Adrenal gland (tissue), 12 donors: ENCODE data around the gene PEX14. TPM values are rescaled to one million over a fixed set of nuclear protein-coding genes. Genes with fewer than 3 reads are reported as not detected.

Source experiments
- DNase-seq, 7 donors: peaks; one replicate each; pipeline ENCODE4 v3.0.0-alpha.2; 2019 to 2020
- H3K27ac ChIP-seq, 5 donors: fragments of 200-600 bp; sonication (generic) in 4 of 5; 1 replicate in 3 of 5; 2 replicates in 2 of 5; pipeline versions ENCODE4 v1.5.1 to v1.8.0; 2016 to 2020; ENCODE audit warnings: mild to moderate bottlenecking in 1 of 5
- H3K27me3 ChIP-seq: fragments of 200-600 bp; 2 replicates; pipeline ENCODE4 v1.8.0; 2021
- H3K36me3 ChIP-seq, 2 donors: fragments of 200-600 bp; replicated peaks in 1 of 2; 1 replicate in 1 of 2; 2 replicates in 1 of 2; pipeline versions ENCODE4 v1.5.1 to v1.8.0; 2018 to 2022
- H3K4me1 ChIP-seq, 2 donors: fragments of 200-600 bp; replicated peaks in 1 of 2; 1 replicate in 1 of 2; 2 replicates in 1 of 2; pipeline versions ENCODE4 v1.5.1 to v1.8.0; 2018 to 2021
- H3K4me3 ChIP-seq, 4 donors: fragments of 200-600 bp; sonication (generic) in 3 of 4; one replicate each; pipeline ENCODE4 v1.5.1; 2016 to 2018
- H3K9me3 ChIP-seq, 3 donors: fragments of 200-600 bp; sonication (generic) in 1 of 3; replicated peaks in 1 of 3; 1 replicate in 2 of 3; 2 replicates in 1 of 3; pipeline versions ENCODE4 v1.5.1 to v1.8.0; 2016 to 2021
- POLR2A ChIP-seq, 2 donors: fragments of 450-650 bp; IDR thresholded peaks; one replicate each; pipeline ENCODE4 v1.6.1; 2017; ENCODE audit warnings: antibody characterized with exemption in 2 of 2, mild to moderate bottlenecking in 2 of 2, moderate library complexity in 1 of 2
- WGBS, 4 donors: extraction: QIAGEN DNeasy Blood & Tissue Kit in 2 of 4; methylation state at CpG; one replicate each; pipeline versions ENCODE4 v1.1.5 to v1.1.7; 2013 to 2017; 5-methylcytosine and 5-hydroxymethylcytosine counted together
- intact Hi-C, 2 donors: fragments of 100-400 bp; cut with DNase I; formaldehyde crosslinking; loops; one replicate each; pipeline versions ENCODE4 v1.14.1 to v1.15.0; 2022 to 2023
- polyA plus RNA-seq, 3 donors: library from polyadenylated mRNA; stranded (reverse); fragments of 200-250 nt in 2 of 3; fragments of 350-450 nt in 1 of 3; fragmentation: Illumina TruSeq in 1 of 3; extraction: RNeasy Lipid Tissue Mini Kit (QIAGEN cat#74804) in 1 of 3; gene quantifications; one replicate each; pipeline ENCODE4 v1.2.3, GENCODE V29; 2013 to 2014
- total RNA-seq, 9 donors: library from RNA; depleted of rRNA in 4 of 9; stranded (reverse); fragments of >200 nt in 4 of 9; fragments of 120-200 nt in 1 of 9; fragmentation: NEBNext Ultra II Directional in 1 of 9; extraction: Animal tissue kit (Norgen Biotek cat#: 25700) in 1 of 9; gene quantifications; one replicate each; pipeline versions ENCODE4 v1.1.0 to v1.2.4, GENCODE V29; 2013 to 2023
- TF ChIP-seq, protein P1 (sequence below), 6 experiments: fragments of 450-650 bp in 4 of 6; fragments of 200-600 bp in 2 of 6; sonication (generic) in 1 of 6; IDR thresholded peaks; 1 replicate in 5 of 6; 2 replicates in 1 of 6; pipeline versions ENCODE4 v1.5.1 to v1.8.0; 2016 to 2021; ENCODE audit warnings: antibody characterized with exemption in 6 of 6, mild to moderate bottlenecking in 2 of 6, moderate library complexity in 1 of 6
- donor health status: healthy with polysubstance abuse.
- donor health status: Bipolar disorder and iron deficiency.
- donor health status: DM: yes; HTN: yes; CAD: no.
- donor health status: DM: no; HTN: no; CAD: no.
- donor health status: DM: no; HTN: no; CAD: no.
- donor health status: DM: yes; HTN: yes; CAD: no.

The PEX14 gene
- total and polyA plus RNA-seq, 12 donors, result 9.7 to 23.9 (median 18.1) TPM

DNA sequence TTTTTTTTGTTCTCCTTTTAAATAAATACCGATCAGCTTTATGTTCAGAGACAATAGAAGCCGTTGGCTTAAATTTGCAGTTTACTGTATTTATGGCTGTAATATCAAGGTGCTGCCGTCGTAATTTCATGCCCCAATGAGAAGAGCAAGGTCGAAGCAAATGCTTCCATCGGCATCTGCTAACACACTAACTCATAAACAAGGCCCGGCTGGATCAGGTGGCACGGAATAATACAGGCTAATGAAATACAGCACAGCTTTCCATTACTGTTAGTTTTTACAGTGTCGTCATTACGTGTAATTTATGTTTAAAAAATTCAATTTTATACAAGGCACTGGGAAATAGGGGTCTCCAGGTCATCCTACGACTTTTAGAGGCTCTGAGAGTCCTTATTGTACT is 119.0 kb downstream of the PEX14 start:
- intact Hi-C loops, result no loop called here
- no peaks in the 10 kb centered on the region for H3K36me3 ChIP-seq
- WGBS, 4 donors, result 89 to 92% (median 90%) methylated on average over 11 of the region's 11 CpGs
- no peaks in the 10 kb centered on the region for H3K9me3 ChIP-seq
- H3K4me1 ChIP-seq, result peaks cover 4 to 20% of the 10 kb centered on the region in 2 donors
- H3K4me3 ChIP-seq, result no peak overlapping the region
- TF ChIP-seq, protein P1, sequence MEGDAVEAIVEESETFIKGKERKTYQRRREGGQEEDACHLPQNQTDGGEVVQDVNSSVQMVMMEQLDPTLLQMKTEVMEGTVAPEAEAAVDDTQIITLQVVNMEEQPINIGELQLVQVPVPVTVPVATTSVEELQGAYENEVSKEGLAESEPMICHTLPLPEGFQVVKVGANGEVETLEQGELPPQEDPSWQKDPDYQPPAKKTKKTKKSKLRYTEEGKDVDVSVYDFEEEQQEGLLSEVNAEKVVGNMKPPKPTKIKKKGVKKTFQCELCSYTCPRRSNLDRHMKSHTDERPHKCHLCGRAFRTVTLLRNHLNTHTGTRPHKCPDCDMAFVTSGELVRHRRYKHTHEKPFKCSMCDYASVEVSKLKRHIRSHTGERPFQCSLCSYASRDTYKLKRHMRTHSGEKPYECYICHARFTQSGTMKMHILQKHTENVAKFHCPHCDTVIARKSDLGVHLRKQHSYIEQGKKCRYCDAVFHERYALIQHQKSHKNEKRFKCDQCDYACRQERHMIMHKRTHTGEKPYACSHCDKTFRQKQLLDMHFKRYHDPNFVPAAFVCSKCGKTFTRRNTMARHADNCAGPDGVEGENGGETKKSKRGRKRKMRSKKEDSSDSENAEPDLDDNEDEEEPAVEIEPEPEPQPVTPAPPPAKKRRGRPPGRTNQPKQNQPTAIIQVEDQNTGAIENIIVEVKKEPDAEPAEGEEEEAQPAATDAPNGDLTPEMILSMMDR (IDR thresholded peaks at IDR 0.05), result no peak
- no peak for TF ChIP-seq POLR2A (IDR thresholded peaks at IDR 0.05)
- no peak overlapping the region for H3K27ac ChIP-seq
- no peaks in the 10 kb centered on the region for H3K27me3 ChIP-seq
- DNase-seq, result no peak

DNA sequence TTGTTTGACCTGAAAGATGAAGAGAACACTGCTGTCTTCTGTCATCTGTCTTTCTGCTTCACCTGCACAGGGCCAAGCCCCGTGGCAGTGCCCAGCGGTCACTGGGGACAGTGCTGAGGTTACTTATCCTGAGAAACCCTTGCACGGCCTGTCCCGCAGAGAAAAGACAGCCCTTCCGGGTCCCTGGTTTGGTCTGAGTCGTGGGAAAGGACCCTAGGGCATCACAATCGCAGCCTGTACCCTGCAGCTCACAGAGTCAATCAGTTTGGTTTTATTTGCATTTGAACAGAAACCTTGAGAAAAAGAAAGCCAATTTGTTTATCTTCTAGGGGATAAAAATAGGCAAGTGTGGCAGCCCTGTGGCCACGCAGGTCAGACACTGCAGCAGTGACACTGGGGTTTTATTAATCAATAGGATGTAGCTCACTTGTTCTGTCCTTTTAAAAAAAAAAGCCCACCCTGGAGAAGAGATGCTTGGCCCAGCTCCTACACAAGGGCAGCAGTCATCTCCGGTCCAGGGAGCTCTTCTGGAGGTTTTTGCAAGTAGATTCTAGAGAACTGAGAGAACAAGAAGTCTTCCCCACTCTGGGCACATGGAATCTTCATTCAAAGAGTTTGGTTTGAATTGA is 120.0 kb downstream of the PEX14 start:
- intact Hi-C loops, result no loop called here
- Histone ChIP-seq H3K4me3 (no peak overlapping the region), H3K36me3 (no peaks in the 10 kb centered on the region), H3K9me3 (no peaks in the 10 kb centered on the region), H3K4me1 (peaks cover 4 to 20% of the 10 kb centered on the region in 2 donors), H3K27me3 (no peaks in the 10 kb centered on the region), H3K27ac (no peak overlapping the region)
- TF ChIP-seq POLR2A (IDR thresholded peaks at IDR 0.05), result no peak
- TF ChIP-seq, protein P1 (IDR thresholded peaks at IDR 0.05), result no peak
- WGBS, 4 donors, result 68 to 78% (median 73%) methylated on average over 9 of the region's 9 CpGs
- DNase-seq, result no peak

DNA sequence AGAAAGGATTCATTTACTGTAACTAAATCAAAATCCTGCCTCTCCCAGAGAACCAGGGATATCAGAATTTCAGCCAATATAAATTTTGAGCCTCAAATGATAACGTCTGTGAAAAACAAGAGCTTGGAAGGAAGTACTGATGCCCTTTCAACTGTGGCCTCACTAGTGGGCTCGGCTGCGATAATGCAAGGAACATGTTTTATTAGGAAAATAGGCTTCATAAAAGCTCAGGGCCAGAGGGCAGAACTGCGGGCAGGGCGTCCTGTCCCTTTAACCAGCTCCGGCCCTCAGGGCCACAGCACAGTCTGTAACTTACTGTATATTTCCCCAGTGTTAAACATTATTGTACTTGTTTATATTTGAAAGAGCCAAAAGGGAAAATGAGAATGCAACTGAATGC is 122.0 kb downstream of the PEX14 start:
- no peak overlapping the region for H3K27ac ChIP-seq
- TF ChIP-seq, protein P1 (IDR thresholded peaks at IDR 0.05), result no peak
- TF ChIP-seq POLR2A (IDR thresholded peaks at IDR 0.05), result no peak
- H3K9me3 ChIP-seq, result no peaks in the 10 kb centered on the region
- DNase-seq, result no peak
- peaks cover 4 to 20% of the 10 kb centered on the region in 2 donors for H3K4me1 ChIP-seq
- H3K27me3 ChIP-seq, result no peaks in the 10 kb centered on the region
- no peaks in the 10 kb centered on the region for H3K36me3 ChIP-seq
- intact Hi-C loops, result no loop called here
- 66 to 75% (median 69%) methylated on average over 6 of the region's 6 CpGs for WGBS, 4 donors
- no peak overlapping the region for H3K4me3 ChIP-seq

DNA sequence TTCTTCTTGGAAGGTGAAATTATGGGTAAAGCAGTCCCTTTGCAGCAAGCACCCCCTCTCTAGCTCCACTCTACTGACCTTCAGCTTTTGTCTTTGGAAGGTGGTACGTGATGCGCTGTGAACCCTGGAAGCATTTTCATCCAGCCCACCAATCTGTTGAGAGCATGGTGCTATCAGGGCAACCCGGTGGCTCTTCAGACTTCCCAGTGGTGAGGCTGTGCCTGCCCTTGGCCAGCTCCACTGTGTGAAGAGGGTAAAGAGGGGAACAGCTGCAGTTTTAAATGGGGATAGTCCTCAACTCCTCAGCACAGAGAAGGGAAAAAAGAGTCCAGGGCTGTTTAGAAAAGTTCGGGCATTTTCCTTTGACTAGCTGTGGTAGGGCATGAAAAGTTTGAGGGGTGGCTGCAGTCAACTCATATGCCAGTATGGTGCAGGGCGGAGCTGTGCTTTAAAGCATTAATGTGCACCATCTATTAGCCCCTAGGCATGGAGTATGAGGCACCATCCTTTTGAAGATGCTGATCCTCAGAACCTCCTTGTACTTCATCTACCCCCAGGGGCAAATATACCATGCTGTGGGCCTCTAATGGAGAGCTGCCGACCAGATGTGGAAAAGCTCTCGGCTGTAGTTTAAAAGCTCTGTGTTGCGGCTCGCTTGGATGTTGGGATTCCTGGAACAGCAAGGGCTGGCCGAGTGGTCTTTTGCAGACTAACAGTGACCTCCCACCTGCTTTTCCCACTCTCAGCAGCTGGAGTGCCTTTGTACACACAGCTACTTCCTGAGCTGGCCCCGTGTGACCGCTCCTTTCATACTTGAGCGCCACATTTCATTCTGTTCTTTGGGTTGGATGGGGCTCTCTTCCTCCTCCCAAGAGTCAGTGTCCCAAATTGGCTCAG is 123.0 kb downstream of the PEX14 start:
- no peak overlapping the region for H3K4me3 ChIP-seq
- DNase-seq, result no peak
- TF ChIP-seq POLR2A (IDR thresholded peaks at IDR 0.05), result no peak
- TF ChIP-seq, protein P1 (IDR thresholded peaks at IDR 0.05), result no peak
- no peak overlapping the region for H3K27ac ChIP-seq
- no peaks in the 10 kb centered on the region for H3K27me3 ChIP-seq
- H3K36me3 ChIP-seq, result no peaks in the 10 kb centered on the region
- no peaks in the 10 kb centered on the region for H3K9me3 ChIP-seq
- H3K4me1 ChIP-seq, result peaks cover 4 to 20% of the 10 kb centered on the region in 2 donors
- WGBS, 4 donors, result 90 to 92% (median 91%) methylated on average over 9 to 13 of the region's 13 CpGs
- intact Hi-C loops, result no loop called here
